Esophagus squamous epithelium (tissue), 4 donors: ENCODE data around the gene DOC2A.

Experiments used
- POLR2A ChIP-seq, 4 donors: fragments of 450-650 bp; IDR thresholded peaks; one replicate each; pipeline ENCODE4 v1.6.1; 2017; ENCODE audit warnings: antibody characterized with exemption in 4 of 4, mild to moderate bottlenecking in 4 of 4, moderate library complexity in 3 of 4
- TF ChIP-seq, protein P1 (sequence below), 6 experiments: fragments of 450-650 bp in 4 of 6; fragments of 200-600 bp in 2 of 6; sonication (generic) in 2 of 6; IDR thresholded peaks; one replicate each; pipeline ENCODE4 v1.5.1; 2016 to 2019; ENCODE audit warnings: antibody characterized with exemption in 6 of 6, mild to moderate bottlenecking in 4 of 6, moderate library complexity in 4 of 6

DNA sequence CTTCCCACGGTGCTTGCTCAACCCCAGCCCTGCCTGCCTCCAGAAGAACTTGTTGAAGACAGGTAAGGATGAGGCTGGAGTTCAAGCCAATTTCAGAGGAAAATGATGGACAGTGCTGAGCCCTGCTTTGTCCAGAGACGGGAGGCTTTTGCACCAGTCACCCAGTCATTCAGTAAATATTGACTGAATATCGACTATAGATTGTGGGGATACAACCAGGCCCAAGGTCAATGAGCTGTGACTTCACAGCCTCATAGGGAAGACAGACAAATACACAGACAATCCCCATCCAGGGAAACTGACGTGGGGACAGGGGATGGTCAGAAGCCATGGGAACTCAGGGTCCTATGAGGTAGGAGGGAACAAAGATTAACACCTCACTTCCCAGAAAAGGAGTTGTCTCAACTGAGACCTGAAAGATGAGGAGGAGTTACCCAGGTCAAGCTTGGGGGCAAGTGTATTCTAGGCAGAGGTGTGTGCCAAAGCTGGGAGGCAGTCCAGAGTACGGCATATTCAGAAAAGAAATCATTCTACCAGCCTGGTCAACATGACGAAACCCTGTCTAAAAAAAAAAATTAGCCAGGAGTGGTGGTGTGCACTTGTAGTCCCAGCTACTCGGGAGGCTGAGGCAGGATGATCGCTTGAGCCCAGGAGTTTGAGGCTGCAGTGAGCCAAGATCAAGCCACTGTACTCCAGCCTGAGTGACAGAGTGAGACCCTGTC lies 5.9 kb upstream of the DOC2A start:
- TF ChIP-seq, protein P1, sequence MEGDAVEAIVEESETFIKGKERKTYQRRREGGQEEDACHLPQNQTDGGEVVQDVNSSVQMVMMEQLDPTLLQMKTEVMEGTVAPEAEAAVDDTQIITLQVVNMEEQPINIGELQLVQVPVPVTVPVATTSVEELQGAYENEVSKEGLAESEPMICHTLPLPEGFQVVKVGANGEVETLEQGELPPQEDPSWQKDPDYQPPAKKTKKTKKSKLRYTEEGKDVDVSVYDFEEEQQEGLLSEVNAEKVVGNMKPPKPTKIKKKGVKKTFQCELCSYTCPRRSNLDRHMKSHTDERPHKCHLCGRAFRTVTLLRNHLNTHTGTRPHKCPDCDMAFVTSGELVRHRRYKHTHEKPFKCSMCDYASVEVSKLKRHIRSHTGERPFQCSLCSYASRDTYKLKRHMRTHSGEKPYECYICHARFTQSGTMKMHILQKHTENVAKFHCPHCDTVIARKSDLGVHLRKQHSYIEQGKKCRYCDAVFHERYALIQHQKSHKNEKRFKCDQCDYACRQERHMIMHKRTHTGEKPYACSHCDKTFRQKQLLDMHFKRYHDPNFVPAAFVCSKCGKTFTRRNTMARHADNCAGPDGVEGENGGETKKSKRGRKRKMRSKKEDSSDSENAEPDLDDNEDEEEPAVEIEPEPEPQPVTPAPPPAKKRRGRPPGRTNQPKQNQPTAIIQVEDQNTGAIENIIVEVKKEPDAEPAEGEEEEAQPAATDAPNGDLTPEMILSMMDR (IDR thresholded peaks at IDR 0.05): no peak
- no peak for TF ChIP-seq POLR2A (IDR thresholded peaks at IDR 0.05)
